ENCODE results near the gene SIK3. TPM values are rescaled to one million over a fixed set of nuclear protein-coding genes. Genes with fewer than 3 reads are reported as not detected.

The SIK3 gene
- polyA plus RNA-seq, 6 donors from 2014 or later, result 27.7 to 52.1 (median 35.6) TPM

GRCh38 chr11:117020287-117020686, 77.9 kb downstream of the SIK3 start:
- Mint-ChIP-seq H3K9me3 (peaks cover 0 to 2% (median 0%) of the 10 kb centered on the region in 7 donors), H3K27me3 (no peaks in the 10 kb centered on the region), H3K27ac (peak overlapping the region; percentile 82 to 97 (median 92)), H3K36me3 (no peaks in the 10 kb centered on the region), H3K4me1 (peaks cover 51 to 81% (median 61%) of the 10 kb centered on the region in 3 donors), H3K4me3 (peak overlapping the region; percentile 2 to 84 (median 73))
- DNase-seq, result peak; percentile 66
- peak; percentile 86 to 92 for ATAC-seq (ENCODE audit: low read depth in 2 of 2)

GRCh38 chr11:117019871-117020270, 78.4 kb downstream of the SIK3 start:
- DNase-seq, result peak; percentile 21
- no peaks in the 10 kb centered on the region for H3K27me3 Mint-ChIP-seq
- peak; percentile 3 to 9 for ATAC-seq (ENCODE audit: low read depth in 2 of 2)
- peak overlapping the region; percentile 87 to 97 (median 92) for H3K27ac Mint-ChIP-seq
- H3K4me1 Mint-ChIP-seq, result peaks cover 47 to 77% (median 57%) of the 10 kb centered on the region in 3 donors
- no peaks in the 10 kb centered on the region for H3K36me3 Mint-ChIP-seq
- peaks cover 0 to 2% (median 0%) of the 10 kb centered on the region in 7 donors for H3K9me3 Mint-ChIP-seq
- H3K4me3 Mint-ChIP-seq, result peak overlapping the region; percentile 2 to 84 (median 65)

GRCh38 chr11:117017456-117017855, 80.8 kb downstream of the SIK3 start:
- Mint-ChIP-seq H3K27ac (peak overlapping the region in 1 of 6 donors; percentile 54), H3K36me3 (no peaks in the 10 kb centered on the region), H3K9me3 (peaks cover 0 to 2% (median 0%) of the 10 kb centered on the region in 7 donors), H3K4me3 (peak overlapping the region in 1 of 8 donors; percentile 3), H3K27me3 (no peaks in the 10 kb centered on the region), H3K4me1 (peaks cover 33 to 64% (median 48%) of the 10 kb centered on the region in 3 donors)
- ATAC-seq (ENCODE audit: low read depth in 2 of 2) (no peak), DNase-seq (no peak)

- H3K27ac Mint-ChIP-seq, result peak overlapping the region in 1 of 6 donors; percentile 14
- H3K36me3 Mint-ChIP-seq, result no peaks in the 10 kb centered on the region
- no peaks in the 10 kb centered on the region for H3K27me3 Mint-ChIP-seq
- no peak overlapping the region for H3K4me3 Mint-ChIP-seq
- DNase-seq (no peak), ATAC-seq (ENCODE audit: low read depth in 2 of 2) (no peak)
- peaks cover 33 to 64% (median 48%) of the 10 kb centered on the region in 3 donors for H3K4me1 Mint-ChIP-seq
- H3K9me3 Mint-ChIP-seq, result peaks cover 0 to 2% (median 0%) of the 10 kb centered on the region in 7 donors
Measured at GRCh38 chr11:117016747-117017146, 81.5 kb downstream of the SIK3 start.

- no peak overlapping the region for H3K4me3 Mint-ChIP-seq
- H3K9me3 Mint-ChIP-seq, result peaks cover 0 to 2% (median 0%) of the 10 kb centered on the region in 7 donors
- peaks cover 29 to 63% (median 44%) of the 10 kb centered on the region in 3 donors for H3K4me1 Mint-ChIP-seq
- no peaks in the 10 kb centered on the region for H3K36me3 Mint-ChIP-seq
- H3K27me3 Mint-ChIP-seq, result no peaks in the 10 kb centered on the region
- ATAC-seq (ENCODE audit: low read depth in 2 of 2), result no peak
- no peak overlapping the region for H3K27ac Mint-ChIP-seq
- no peak for DNase-seq
Measured at GRCh38 chr11:117016246-117016645, 82.0 kb downstream of the SIK3 start.

- H3K36me3 Mint-ChIP-seq, result peaks cover 0 to 4% of the 10 kb centered on the region in 2 donors
- H3K4me3 Mint-ChIP-seq, result peak overlapping the region in 1 of 8 donors; percentile 35
- H3K9me3 Mint-ChIP-seq, result no peaks in the 10 kb centered on the region
Measured at GRCh38 chr11:117011541-117011898, 86.7 kb downstream of the SIK3 start.

GRCh38 chr11:117010808-117011540, 87.3 kb downstream of the SIK3 start:
- ATAC-seq (ENCODE audit: low read depth in 2 of 2), result no peak
- Mint-ChIP-seq H3K27me3 (no peaks in the 10 kb centered on the region), H3K4me1 (peaks cover 19 to 59% (median 34%) of the 10 kb centered on the region in 3 donors), H3K4me3 (no peak overlapping the region), H3K36me3 (peaks cover 0 to 4% of the 10 kb centered on the region in 2 donors), H3K27ac (peak overlapping the region in 4 of 6 donors; percentile 9 to 56 (median 39)), H3K9me3 (no peaks in the 10 kb centered on the region)
- no peak for DNase-seq

More at GRCh38 chr11:117011541-117011898, 86.7 kb downstream of the SIK3 start:
- H3K4me1 Mint-ChIP-seq, result peaks cover 14 to 56% (median 28%) of the 10 kb centered on the region in 3 donors
- no peaks in the 10 kb centered on the region for H3K27me3 Mint-ChIP-seq
- H3K27ac Mint-ChIP-seq, result peak overlapping the region in 2 of 6 donors; percentile 9 to 39
- DNase-seq (no peak), ATAC-seq (ENCODE audit: low read depth in 2 of 2) (no peak)

GRCh38 chr11:117009905-117010605, 88.2 kb downstream of the SIK3 start:
- ATAC-seq (ENCODE audit: low read depth in 2 of 2) (no peak), DNase-seq (no peak)
- peaks cover 25 to 66% (median 42%) of the 10 kb centered on the region in 3 donors for H3K4me1 Mint-ChIP-seq
- no peaks in the 10 kb centered on the region for H3K27me3 Mint-ChIP-seq
- no peaks in the 10 kb centered on the region for H3K9me3 Mint-ChIP-seq
- peak overlapping the region in 2 of 8 donors; percentile 15 to 54 for H3K4me3 Mint-ChIP-seq
- H3K36me3 Mint-ChIP-seq, result peaks cover 0 to 4% of the 10 kb centered on the region in 2 donors
- peak overlapping the region in 4 of 6 donors; percentile 21 to 69 (median 48) for H3K27ac Mint-ChIP-seq

GRCh38 chr11:117005758-117006157, 92.5 kb downstream of the SIK3 start:
- Mint-ChIP-seq H3K4me1 (peaks cover 48 to 84% (median 65%) of the 10 kb centered on the region in 3 donors), H3K4me3 (peak overlapping the region in 6 of 8 donors; percentile 1 to 73 (median 18)), H3K9me3 (no peaks in the 10 kb centered on the region), H3K27me3 (no peaks in the 10 kb centered on the region), H3K27ac (peak overlapping the region; percentile 16 to 98 (median 55)), H3K36me3 (peaks cover 4 to 9% of the 10 kb centered on the region in 2 donors)
- no peak for DNase-seq
- ATAC-seq (ENCODE audit: low read depth in 2 of 2), result peak; percentile 61 to 63

- Mint-ChIP-seq H3K4me3 (peak overlapping the region in 1 of 8 donors; percentile 37), H3K27ac (peak overlapping the region; percentile 27 to 82 (median 65)), H3K4me1 (peaks cover 53 to 82% (median 74%) of the 10 kb centered on the region in 3 donors), H3K9me3 (no peaks in the 10 kb centered on the region), H3K36me3 (peaks cover 0 to 9% of the 10 kb centered on the region in 2 donors), H3K27me3 (no peaks in the 10 kb centered on the region)
- DNase-seq (no peak), ATAC-seq (ENCODE audit: low read depth in 2 of 2) (peak; percentile 39 to 63)
Measured at GRCh38 chr11:117002639-117003299, 95.5 kb downstream of the SIK3 start.

GRCh38 chr11:117000014-117000737, 98.1 kb downstream of the SIK3 start:
- Mint-ChIP-seq H3K27me3 (no peaks in the 10 kb centered on the region), H3K4me1 (peaks cover 54 to 79% (median 76%) of the 10 kb centered on the region in 3 donors), H3K9me3 (no peaks in the 10 kb centered on the region), H3K27ac (peak overlapping the region in 4 of 6 donors; percentile 16 to 91 (median 38)), H3K36me3 (peaks cover 0 to 9% of the 10 kb centered on the region in 2 donors), H3K4me3 (peak overlapping the region in 2 of 8 donors; percentile 11 to 16)
- DNase-seq (no peak), ATAC-seq (ENCODE audit: low read depth in 2 of 2) (peak; percentile 63 to 70)

- Mint-ChIP-seq H3K27ac (peak overlapping the region; percentile 47 to 94 (median 85)), H3K4me3 (peak overlapping the region in 2 of 8 donors; percentile 19 to 45), H3K27me3 (no peaks in the 10 kb centered on the region), H3K9me3 (no peaks in the 10 kb centered on the region), H3K4me1 (peaks cover 57 to 79% (median 71%) of the 10 kb centered on the region in 3 donors), H3K36me3 (peaks cover 0 to 7% of the 10 kb centered on the region in 2 donors)
- ATAC-seq (ENCODE audit: low read depth in 2 of 2) (no peak), DNase-seq (no peak)
Measured at GRCh38 chr11:116997071-116997470, 101.2 kb downstream of the SIK3 start.
